ENCODE measurements around the gene ROBO1.

GRCh38 chr3:79012946-79013362 is 754.8 kb downstream of the ROBO1 start:
- TF ChIP-seq CTCF (conservative IDR thresholded peaks at IDR 0.05; ENCODE audit: low read depth, low read length): no peak
- no peak for TF ChIP-seq EZH2 (IDR thresholded peaks at IDR 0.05; ENCODE audit: low read length, unreplicated experiment)
- TF ChIP-seq EZH2phosphoT487 (IDR thresholded peaks at IDR 0.05; ENCODE audit: borderline replicate concordance, low read length): no peak

All from PC-3 (cell line).